ENCODE data around the gene ADGRG1.

ADGRG1 gene

GRCh38 chr16:57620335-57621231, 7.8 kb upstream of the ADGRG1 start:
- no peak for DNase-seq (ENCODE audit: low read depth in 3 of 3, low spot score in 1 of 3)

GRCh38 chr16:57621521-57622271, 6.7 kb upstream of the ADGRG1 start:
- no peak for DNase-seq (ENCODE audit: low read depth in 3 of 3, low spot score in 1 of 3)

GRCh38 chr16:57622361-57623250, 5.8 kb upstream of the ADGRG1 start:
- no peak for DNase-seq (ENCODE audit: low read depth in 3 of 3, low spot score in 1 of 3)

GRCh38 chr16:57623251-57624043, 5.0 kb upstream of the ADGRG1 start:
- DNase-seq (ENCODE audit: low read depth in 3 of 3, low spot score in 1 of 3) = no peak

GRCh38 chr16:57624044-57624688, 4.3 kb upstream of the ADGRG1 start:
- no peak for DNase-seq (ENCODE audit: low read depth in 3 of 3, low spot score in 1 of 3)

GRCh38 chr16:57624806-57625500, 3.5 kb upstream of the ADGRG1 start:
- no peak for DNase-seq (ENCODE audit: low read depth in 3 of 3, low spot score in 1 of 3)

- DNase-seq (ENCODE audit: low read depth in 3 of 3, low spot score in 1 of 3) = no peak
These were observed 1.8 kb upstream of the ADGRG1 start for GRCh38 chr16:57626420-57627170.

- no peak for DNase-seq (ENCODE audit: low read depth in 3 of 3, low spot score in 1 of 3)
These were observed 1.1 kb upstream of the ADGRG1 start for GRCh38 chr16:57627184-57627871.

GRCh38 chr16:57628783-57629293, 408 bp downstream of the ADGRG1 start:
- no peak for DNase-seq (ENCODE audit: low read depth in 3 of 3, low spot score in 1 of 3)

- no peak for DNase-seq (ENCODE audit: low read depth in 3 of 3, low spot score in 1 of 3)
These were observed 1.3 kb downstream of the ADGRG1 start for GRCh38 chr16:57629516-57630406.

GRCh38 chr16:57630407-57630797, 2.0 kb downstream of the ADGRG1 start:
- no peak for DNase-seq (ENCODE audit: low read depth in 3 of 3, low spot score in 1 of 3)

- no peak for DNase-seq (ENCODE audit: low read depth in 3 of 3, low spot score in 1 of 3)
These were observed 2.8 kb downstream of the ADGRG1 start for GRCh38 chr16:57630931-57631845.

- DNase-seq (ENCODE audit: low read depth in 3 of 3, low spot score in 1 of 3) = no peak
These were observed 4.1 kb downstream of the ADGRG1 start for GRCh38 chr16:57632568-57632967.

GRCh38 chr16:57633383-57634064, 5.1 kb downstream of the ADGRG1 start:
- no peak for DNase-seq (ENCODE audit: low read depth in 3 of 3, low spot score in 1 of 3)

GRCh38 chr16:57634171-57634570, 5.7 kb downstream of the ADGRG1 start:
- no peak for DNase-seq (ENCODE audit: low read depth in 3 of 3, low spot score in 1 of 3)
